CD4-positive, CD25-positive, alpha-beta regulatory T cell (primary cell): ENCODE data around the gene ST6GALNAC3. TPM values are rescaled to one million over a fixed set of nuclear protein-coding genes. Genes with fewer than 3 reads are reported as not detected.

ENCODE experiments used
- ATAC-seq, 2 donors: fragments of 150-1000 bp; cut with Tn5 transposase; one replicate each; pipeline ENCODE4 v1.10.0; 2021; ENCODE audit warnings: low read depth in 2 of 2, moderate number of reproducible peaks in 2 of 2, moderate library complexity in 1 of 2
- DNase-seq, 3 donors: peaks; one replicate each; pipeline versions ENCODE4 v3.0.0 to v3.0.0-alpha.2; 2012 to 2022; ENCODE audit warnings: mixed read lengths in 1 of 3
- H3K27ac ChIP-seq: one replicate; pipeline ENCODE4 v1.7.0; 2013; ENCODE audit warnings: mild to moderate bottlenecking, low read length; ENCODE audit not compliant: insufficient read depth, poor library complexity, severe bottlenecking
- H3K27me3 ChIP-seq: one replicate; pipeline ENCODE4 v1.7.0; 2013; ENCODE audit warnings: low read length; ENCODE audit not compliant: control insufficient read depth, insufficient read depth
- H3K36me3 ChIP-seq: one replicate; pipeline ENCODE4 v1.7.0; 2013; ENCODE audit warnings: mild to moderate bottlenecking, low read length, moderate library complexity; ENCODE audit not compliant: control insufficient read depth, insufficient read depth
- H3K4me1 ChIP-seq: 2 replicates; pipeline ENCODE4 v1.7.0; 2013; ENCODE audit warnings: mild to moderate bottlenecking, low read length; ENCODE audit not compliant: insufficient read depth, control insufficient read depth, poor library complexity, severe bottlenecking
- H3K4me3 ChIP-seq: one replicate; pipeline ENCODE4 v1.7.0; 2013; ENCODE audit warnings: low read depth, mild to moderate bottlenecking, low read length, moderate library complexity
- H3K9me3 ChIP-seq, 2 experiments: 1 replicate in 1 of 2; 2 replicates in 1 of 2; pipeline ENCODE4 v1.7.0; 2013; ENCODE audit warnings: low read length in 2 of 2, mild to moderate bottlenecking in 1 of 2, moderate library complexity in 1 of 2; ENCODE audit not compliant: control insufficient read depth in 2 of 2
- H3K27ac Mint-ChIP-seq, 3 donors: one replicate each; pipeline ENCODE4 v1.8.0; 2020 to 2022; ENCODE audit warnings: mild to moderate bottlenecking in 3 of 3, mixed read lengths in 3 of 3, moderate library complexity in 2 of 3
- H3K27me3 Mint-ChIP-seq: one replicate; pipeline ENCODE4 v1.8.0; 2022; ENCODE audit warnings: mild to moderate bottlenecking, mixed read lengths
- H3K36me3 Mint-ChIP-seq: one replicate; pipeline ENCODE4 v1.8.0; 2020; ENCODE audit warnings: mixed read lengths
- H3K4me1 Mint-ChIP-seq, 4 donors: one replicate each; pipeline ENCODE4 v1.8.0; 2020 to 2022; ENCODE audit warnings: mixed read lengths in 4 of 4, mild to moderate bottlenecking in 1 of 4
- H3K4me3 Mint-ChIP-seq, 4 donors: one replicate each; pipeline ENCODE4 v1.8.0; 2020 to 2022; ENCODE audit warnings: mild to moderate bottlenecking in 4 of 4, mixed read lengths in 4 of 4, moderate library complexity in 3 of 4
- H3K9me3 Mint-ChIP-seq, 7 donors: one replicate each; pipeline ENCODE4 v1.8.0; 2020 to 2022; ENCODE audit warnings: mixed read lengths in 7 of 7, mild to moderate bottlenecking in 3 of 7, moderate library complexity in 2 of 7
- polyA plus RNA-seq, 4 donors: library from polyadenylated mRNA; unstranded; fragments of 300-500 nt; fragmentation: Illumina TruSeq; gene quantifications; one replicate each; pipeline ENCODE4 v1.2.3, GENCODE V29; 2021
- total RNA-seq: library from RNA; stranded (reverse); gene quantifications from one replicate; pipeline ENCODE4 v1.2.3, GENCODE V29; 2022

Gene ST6GALNAC3
- total and polyA plus RNA-seq, 5 donors from 2014 or later, result 0.03 to 3.4 (median 0.95) TPM

DNA sequence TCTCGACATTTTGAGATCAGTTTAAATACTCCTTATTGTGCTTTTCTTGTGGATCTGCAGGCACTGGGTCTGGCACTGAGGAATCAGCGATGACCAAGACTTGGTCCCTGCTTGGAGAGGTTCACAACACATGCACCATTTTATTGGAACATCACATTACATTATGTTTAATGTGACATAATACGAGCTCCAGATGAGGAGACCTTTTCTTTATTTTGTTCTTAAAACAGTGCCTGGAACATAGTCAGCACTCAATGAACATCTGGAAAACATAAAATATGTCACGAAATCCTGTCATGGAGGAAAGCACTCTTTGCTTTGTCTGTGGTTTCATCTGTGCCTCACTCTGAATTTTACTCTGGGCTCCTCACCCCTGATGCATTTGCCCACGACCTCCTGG lies 110.7 kb downstream of the ST6GALNAC3 start:
- Histone ChIP-seq H3K27ac (no peak overlapping the region), H3K4me3 (no peak overlapping the region), H3K36me3 (no peaks in the 10 kb centered on the region), H3K27me3 (no peaks in the 10 kb centered on the region), H3K9me3 (no peaks in the 10 kb centered on the region), H3K4me1 (no peaks in the 10 kb centered on the region)
- no peak overlapping the region for H3K27ac Mint-ChIP-seq
- H3K36me3 Mint-ChIP-seq, result no peaks in the 10 kb centered on the region
- H3K9me3 Mint-ChIP-seq, result peaks cover 0 to 2% (median 0%) of the 10 kb centered on the region in 7 donors
- H3K27me3 Mint-ChIP-seq, result no peaks in the 10 kb centered on the region
- DNase-seq (no peak), ATAC-seq (no peak)
- H3K4me3 Mint-ChIP-seq, result no peak overlapping the region
- no peaks in the 10 kb centered on the region for H3K4me1 Mint-ChIP-seq

- Histone ChIP-seq H3K9me3 (no peaks in the 10 kb centered on the region), H3K36me3 (no peaks in the 10 kb centered on the region), H3K27ac (no peak overlapping the region), H3K4me3 (no peak overlapping the region), H3K27me3 (no peaks in the 10 kb centered on the region), H3K4me1 (no peaks in the 10 kb centered on the region)
- Mint-ChIP-seq H3K9me3 (peaks cover 0 to 2% (median 0%) of the 10 kb centered on the region in 7 donors), H3K27me3 (no peaks in the 10 kb centered on the region), H3K4me3 (no peak overlapping the region), H3K27ac (no peak overlapping the region), H3K4me1 (no peaks in the 10 kb centered on the region), H3K36me3 (no peaks in the 10 kb centered on the region)
- ATAC-seq (no peak), DNase-seq (no peak)
Observed at GRCh38 chr1:76186554-76187170, 112.1 kb downstream of the ST6GALNAC3 start.

GRCh38 chr1:76187436-76187835 lies 112.9 kb downstream of the ST6GALNAC3 start:
- Histone ChIP-seq H3K4me3 (no peak overlapping the region), H3K4me1 (no peaks in the 10 kb centered on the region), H3K36me3 (no peaks in the 10 kb centered on the region), H3K9me3 (no peaks in the 10 kb centered on the region), H3K27ac (no peak overlapping the region), H3K27me3 (no peaks in the 10 kb centered on the region)
- no peak overlapping the region for H3K4me3 Mint-ChIP-seq
- no peaks in the 10 kb centered on the region for H3K27me3 Mint-ChIP-seq
- DNase-seq (no peak), ATAC-seq (no peak)
- no peaks in the 10 kb centered on the region for H3K36me3 Mint-ChIP-seq
- no peak overlapping the region for H3K27ac Mint-ChIP-seq
- peaks cover 0 to 2% (median 0%) of the 10 kb centered on the region in 7 donors for H3K9me3 Mint-ChIP-seq
- no peaks in the 10 kb centered on the region for H3K4me1 Mint-ChIP-seq

GRCh38 chr1:76189310-76189709 lies 114.8 kb downstream of the ST6GALNAC3 start:
- Mint-ChIP-seq H3K4me1 (no peaks in the 10 kb centered on the region), H3K4me3 (no peak overlapping the region), H3K27me3 (no peaks in the 10 kb centered on the region), H3K27ac (no peak overlapping the region), H3K9me3 (peaks cover 0 to 2% (median 0%) of the 10 kb centered on the region in 7 donors), H3K36me3 (no peaks in the 10 kb centered on the region)
- ATAC-seq (no peak), DNase-seq (no peak)
- no peak overlapping the region for H3K27ac ChIP-seq
- H3K4me1 ChIP-seq, result no peaks in the 10 kb centered on the region
- H3K36me3 ChIP-seq, result no peaks in the 10 kb centered on the region
- H3K27me3 ChIP-seq, result no peaks in the 10 kb centered on the region
- no peaks in the 10 kb centered on the region for H3K9me3 ChIP-seq
- H3K4me3 ChIP-seq, result no peak overlapping the region

DNA sequence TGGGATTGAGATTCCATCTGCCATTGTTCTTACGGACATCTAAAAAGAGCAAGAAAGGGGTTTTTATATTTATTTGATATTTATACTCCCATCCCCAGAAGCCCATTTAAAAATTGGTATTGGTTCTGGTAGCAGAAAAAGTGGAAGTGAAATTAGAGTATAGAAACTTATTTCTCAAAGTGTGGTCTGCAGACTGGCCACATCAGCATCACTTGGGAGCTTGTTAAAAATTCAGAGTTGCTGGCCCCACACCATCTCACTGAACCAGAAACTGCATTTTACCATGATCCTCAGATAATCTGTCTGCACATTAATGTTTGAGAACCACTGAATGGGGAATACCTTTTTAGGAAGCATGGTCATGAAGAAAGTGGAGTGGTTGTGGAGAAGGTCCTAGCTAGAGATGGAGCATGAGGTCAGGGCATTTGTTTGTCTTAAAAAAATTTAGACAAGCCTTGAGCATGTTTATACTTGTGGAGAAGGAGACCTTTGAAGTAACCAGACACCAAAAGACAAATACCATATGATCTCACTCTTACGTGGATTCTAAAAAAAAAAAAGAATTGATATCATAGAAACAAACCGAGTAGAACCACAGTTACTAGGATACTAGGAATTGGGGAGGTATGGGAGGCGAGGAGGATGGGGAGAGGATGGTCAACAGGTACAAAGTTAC lies 116.3 kb downstream of the ST6GALNAC3 start:
- H3K36me3 ChIP-seq, result no peaks in the 10 kb centered on the region
- no peaks in the 10 kb centered on the region for H3K4me1 Mint-ChIP-seq
- ATAC-seq (no peak), DNase-seq (no peak)
- no peak overlapping the region for H3K4me3 Mint-ChIP-seq
- peaks cover 0 to 2% (median 0%) of the 10 kb centered on the region in 7 donors for H3K9me3 Mint-ChIP-seq
- H3K9me3 ChIP-seq, result no peaks in the 10 kb centered on the region
- H3K4me1 ChIP-seq, result no peaks in the 10 kb centered on the region
- H3K36me3 Mint-ChIP-seq, result no peaks in the 10 kb centered on the region
- no peaks in the 10 kb centered on the region for H3K27me3 ChIP-seq
- no peak overlapping the region for H3K27ac Mint-ChIP-seq
- H3K4me3 ChIP-seq, result no peak overlapping the region
- no peak overlapping the region for H3K27ac ChIP-seq
- no peaks in the 10 kb centered on the region for H3K27me3 Mint-ChIP-seq

GRCh38 chr1:76191561-76191960 lies 117.0 kb downstream of the ST6GALNAC3 start:
- Mint-ChIP-seq H3K36me3 (no peaks in the 10 kb centered on the region), H3K4me1 (no peaks in the 10 kb centered on the region), H3K27me3 (no peaks in the 10 kb centered on the region), H3K4me3 (no peak overlapping the region), H3K9me3 (peaks cover 0 to 2% (median 0%) of the 10 kb centered on the region in 7 donors), H3K27ac (peak overlapping the region in 1 of 3 donors; percentile 5)
- no peak overlapping the region for H3K4me3 ChIP-seq
- ATAC-seq (no peak), DNase-seq (no peak)
- H3K27me3 ChIP-seq, result no peaks in the 10 kb centered on the region
- no peak overlapping the region for H3K27ac ChIP-seq
- H3K4me1 ChIP-seq, result no peaks in the 10 kb centered on the region
- H3K9me3 ChIP-seq, result no peaks in the 10 kb centered on the region
- no peaks in the 10 kb centered on the region for H3K36me3 ChIP-seq

DNA sequence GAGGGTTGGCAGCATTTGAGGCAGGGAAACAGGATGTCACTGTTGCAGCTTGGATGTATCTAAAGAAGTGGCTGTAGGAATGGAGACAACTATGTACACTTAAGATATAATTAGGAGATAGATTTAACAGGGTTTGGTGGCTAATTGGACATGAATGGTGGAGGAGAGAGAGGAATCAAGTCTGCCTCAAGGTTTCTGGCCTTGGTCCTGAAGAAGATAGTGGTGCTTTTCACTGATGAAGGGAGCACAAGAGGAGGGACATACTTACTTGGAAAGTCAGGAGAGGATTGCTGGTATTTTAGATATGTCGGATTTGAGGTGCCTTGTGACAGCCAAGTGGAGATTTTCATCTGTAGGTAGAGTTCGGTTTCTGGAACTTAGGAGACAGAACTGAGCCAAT lies 123.9 kb downstream of the ST6GALNAC3 start:
- H3K4me1 ChIP-seq, result no peaks in the 10 kb centered on the region
- H3K36me3 ChIP-seq, result no peaks in the 10 kb centered on the region
- Mint-ChIP-seq H3K36me3 (no peaks in the 10 kb centered on the region), H3K27me3 (no peaks in the 10 kb centered on the region), H3K27ac (no peak overlapping the region), H3K4me1 (peaks cover 0 to 2% (median 0%) of the 10 kb centered on the region in 4 donors), H3K9me3 (peaks cover 0 to 1% (median 0%) of the 10 kb centered on the region in 7 donors), H3K4me3 (no peak overlapping the region)
- DNase-seq (no peak), ATAC-seq (no peak)
- no peaks in the 10 kb centered on the region for H3K9me3 ChIP-seq
- H3K27me3 ChIP-seq, result no peaks in the 10 kb centered on the region
- H3K27ac ChIP-seq, result no peak overlapping the region
- no peak overlapping the region for H3K4me3 ChIP-seq

- H3K4me3 ChIP-seq, result no peak overlapping the region
- H3K9me3 ChIP-seq, result no peaks in the 10 kb centered on the region
- no peak overlapping the region for H3K4me3 Mint-ChIP-seq
- DNase-seq, result no peak
- no peaks in the 10 kb centered on the region for H3K27me3 ChIP-seq
- H3K27ac ChIP-seq, result no peak overlapping the region
- H3K4me1 ChIP-seq, result no peaks in the 10 kb centered on the region
- peaks cover 0 to 1% (median 0%) of the 10 kb centered on the region in 7 donors for H3K9me3 Mint-ChIP-seq
- H3K36me3 Mint-ChIP-seq, result no peaks in the 10 kb centered on the region
- H3K4me1 Mint-ChIP-seq, result peaks cover 0 to 2% (median 0%) of the 10 kb centered on the region in 4 donors
- H3K36me3 ChIP-seq, result no peaks in the 10 kb centered on the region
- H3K27me3 Mint-ChIP-seq, result no peaks in the 10 kb centered on the region
- no peak for ATAC-seq
- H3K27ac Mint-ChIP-seq, result no peak overlapping the region
Observed at GRCh38 chr1:76202670-76203069, 128.1 kb downstream of the ST6GALNAC3 start.
